Measurements from ENCODE around the gene PARS2. TPM values are rescaled to one million over a fixed set of nuclear protein-coding genes. Genes with fewer than 3 reads are reported as not detected.

Gene PARS2
- total RNA-seq, 1 experiment from 2014 or later, result 9.6 TPM

- Histone ChIP-seq H3K27ac (ENCODE audit: low read depth, low read length) (no peak overlapping the region), H2AFZ (ENCODE audit: low read depth, low read length, poor library complexity, severe bottlenecking) (no peak overlapping the region), H3K9ac (ENCODE audit: low read length) (no peak overlapping the region), H3K4me1 (ENCODE audit: control insufficient read depth in 1 of 2, insufficient read depth in 2 of 2, low read length in 2 of 2) (peaks cover 7 to 40% of the 10 kb centered on the region in 2 experiments), H3K4me2 (ENCODE audit: low read length) (no peak overlapping the region; the same call in 1 of the 2 replicates), H3K79me2 (ENCODE audit: insufficient read depth, low read length) (no peaks in the 10 kb centered on the region), H3K27me3 (ENCODE audit: insufficient read depth, low read length) (no peaks in the 10 kb centered on the region), H3K9me3 (ENCODE audit: control insufficient read depth in 1 of 2, insufficient read depth in 1 of 2, low read depth in 1 of 2, low read length in 2 of 2) (no peaks in the 10 kb centered on the region), H3K4me3 (replicated peaks in 1 of 2; ENCODE audit: low read depth in 1 of 2, low read length in 2 of 2) (no peak overlapping the region), H3K36me3 (ENCODE audit: control insufficient read depth in 1 of 2, insufficient read depth in 2 of 2, low read length in 2 of 2) (no peaks in the 10 kb centered on the region), H3K9me2 (ENCODE audit: insufficient read depth) (no peaks in the 10 kb centered on the region), H4K20me1 (ENCODE audit: insufficient read depth) (no peaks in the 10 kb centered on the region)
- intact Hi-C loops (cut with micrococcal nuclease), result loop anchor here (1.0 to 10.0 kb wide), 6 partner anchors 42 to 739 kb away; no protein-coding TSS in a partner anchor
- CTCF ChIA-PET, result interaction anchor here (1.2 to 2.0 kb wide), 4 partner anchors 8 to 948 kb away, joined by 3 to 6 read pairs (median 4); no protein-coding TSS in a partner anchor
- DNase-seq (ENCODE audit: low read depth, low spot score), result no peak
- ATAC-seq, result no peak
- TF ChIP-seq POLR2A (IDR thresholded peaks at IDR 0.05; ENCODE audit: borderline replicate concordance, extremely low read depth, insufficient read depth, insufficient read length), result no peak
- TF ChIP-seq ELF1 (IDR thresholded peaks at IDR 0.05; ENCODE audit: borderline replicate concordance, low read depth), result no peak
- no peak for TF ChIP-seq EGR1 (IDR thresholded peaks at IDR 0.05; ENCODE audit: low read depth)
- TF ChIP-seq EZH2phosphoT487 (IDR thresholded peaks at IDR 0.05; ENCODE audit: borderline replicate concordance), result no peak
- no peak for TF ChIP-seq POLR2AphosphoS5 (IDR thresholded peaks at IDR 0.05; ENCODE audit: low read depth, low read length)
- TF ChIP-seq ZBTB33 (IDR thresholded peaks at IDR 0.05; ENCODE audit: extremely low read depth, insufficient replicate concordance, low read length), result no peak
- TF ChIP-seq CEBPB (IDR thresholded peaks at IDR 0.05; ENCODE audit: low read depth), result no peak
- TF ChIP-seq SP1 (IDR thresholded peaks at IDR 0.05; ENCODE audit: low read depth), result no peak
- TF ChIP-seq EZH2 (IDR thresholded peaks at IDR 0.05), result no peak
- TF ChIP-seq TCF7L2 (IDR thresholded peaks at IDR 0.05; ENCODE audit: borderline replicate concordance, extremely low read depth, insufficient read depth, insufficient read length), result no peak
- POLR2A ChIA-PET, result no interaction called here
- no TSS peak for BruUV-seq (replicated peaks)
- RAD21 ChIA-PET (ENCODE audit: low non-redundant PET in 1 of 2, low total read pairs in 2 of 2, uncharacterized antibody in 2 of 2, unreplicated experiment in 2 of 2), result interaction anchor here in 1 of 2 experiments (0.6 kb wide), 1 partner anchor 51 kb away, joined by 3 read pairs; no protein-coding TSS in a partner anchor
Measured at GRCh38 chr1:54809496-54810074, 45.3 kb upstream of the PARS2 start.
